KMS-11 (cell line): ENCODE measurements around the gene POLDIP3.
A peak's percentile ranks its signal among the peaks of the same experiment; 100 is the strongest.

ENCODE experiments used
- H2AFZ ChIP-seq: fragments of 200-600 bp; sonication (generic); 2 replicates; pipeline ENCODE4 v1.6.1; 2016; ENCODE audit warnings: antibody characterized with exemption, mixed run types, low read depth
- H3K27ac ChIP-seq: fragments of 200-600 bp; sonication (generic); 2 replicates; pipeline ENCODE4 v1.6.1; 2016; ENCODE audit warnings: mild to moderate bottlenecking, mixed run types
- H3K27me3 ChIP-seq: fragments of 200-600 bp; sonication (generic); 2 replicates; pipeline ENCODE4 v1.6.1; 2017; ENCODE audit warnings: mild to moderate bottlenecking, low read depth, mixed run types, moderate library complexity; ENCODE audit not compliant: insufficient read depth
- H3K36me3 ChIP-seq: fragments of 200-600 bp; sonication (generic); 2 replicates; pipeline ENCODE4 v1.6.1; 2017; ENCODE audit warnings: mild to moderate bottlenecking, mixed run types; ENCODE audit not compliant: insufficient read depth
- H3K4me1 ChIP-seq: fragments of 200-600 bp; sonication (generic); 2 replicates; pipeline ENCODE4 v1.6.1; 2016; ENCODE audit warnings: mild to moderate bottlenecking, low read depth, mixed run types; ENCODE audit not compliant: poor library complexity, severe bottlenecking
- H3K4me2 ChIP-seq: fragments of 200-600 bp; sonication (generic); 2 replicates; pipeline ENCODE4 v1.7.0; 2016; ENCODE audit warnings: mild to moderate bottlenecking, mixed run types
- H3K4me3 ChIP-seq: fragments of 200-600 bp; sonication (generic); IDR thresholded peaks from 2 replicates; pipeline ENCODE4 v1.6.1; 2017; ENCODE audit warnings: low read depth, low read length, mixed read lengths; ENCODE audit not compliant: insufficient read depth
- H3K79me2 ChIP-seq: fragments of 200-600 bp; sonication (generic); 2 replicates; pipeline ENCODE4 v1.6.1; 2016; ENCODE audit warnings: low read depth, mixed run types; ENCODE audit not compliant: insufficient read depth
- H3K9ac ChIP-seq: fragments of 200-600 bp; sonication (generic); 2 replicates; pipeline ENCODE4 v1.6.1; 2016; ENCODE audit warnings: mild to moderate bottlenecking, mixed run types
- H4K20me1 ChIP-seq: fragments of 200-600 bp; sonication (generic); 2 replicates; pipeline ENCODE4 v1.6.1; 2016; ENCODE audit warnings: mild to moderate bottlenecking, mixed run types; ENCODE audit not compliant: insufficient read depth
- TF ChIP-seq, protein P1 (sequence below): fragments of 200-600 bp; sonication (generic); conservative IDR thresholded peaks from 2 replicates; pipeline ENCODE4 v1.6.1; 2017; ENCODE audit warnings: low read depth, mild to moderate bottlenecking, antibody characterized with exemption, low read length, moderate library complexity, mixed read lengths

POLDIP3 gene

GRCh38 chr22:42654436-42655073 lies 39.9 kb upstream of the POLDIP3 start:
- H3K9ac ChIP-seq: no peak overlapping the region
- TF ChIP-seq, protein P1, sequence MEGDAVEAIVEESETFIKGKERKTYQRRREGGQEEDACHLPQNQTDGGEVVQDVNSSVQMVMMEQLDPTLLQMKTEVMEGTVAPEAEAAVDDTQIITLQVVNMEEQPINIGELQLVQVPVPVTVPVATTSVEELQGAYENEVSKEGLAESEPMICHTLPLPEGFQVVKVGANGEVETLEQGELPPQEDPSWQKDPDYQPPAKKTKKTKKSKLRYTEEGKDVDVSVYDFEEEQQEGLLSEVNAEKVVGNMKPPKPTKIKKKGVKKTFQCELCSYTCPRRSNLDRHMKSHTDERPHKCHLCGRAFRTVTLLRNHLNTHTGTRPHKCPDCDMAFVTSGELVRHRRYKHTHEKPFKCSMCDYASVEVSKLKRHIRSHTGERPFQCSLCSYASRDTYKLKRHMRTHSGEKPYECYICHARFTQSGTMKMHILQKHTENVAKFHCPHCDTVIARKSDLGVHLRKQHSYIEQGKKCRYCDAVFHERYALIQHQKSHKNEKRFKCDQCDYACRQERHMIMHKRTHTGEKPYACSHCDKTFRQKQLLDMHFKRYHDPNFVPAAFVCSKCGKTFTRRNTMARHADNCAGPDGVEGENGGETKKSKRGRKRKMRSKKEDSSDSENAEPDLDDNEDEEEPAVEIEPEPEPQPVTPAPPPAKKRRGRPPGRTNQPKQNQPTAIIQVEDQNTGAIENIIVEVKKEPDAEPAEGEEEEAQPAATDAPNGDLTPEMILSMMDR: no peak
- H3K4me3 ChIP-seq: no peak overlapping the region
- H2AFZ ChIP-seq: no peak overlapping the region
- H3K27me3 ChIP-seq: no peaks in the 10 kb centered on the region
- no peak overlapping the region for H3K27ac ChIP-seq
- no peaks in the 10 kb centered on the region for H3K79me2 ChIP-seq
- H4K20me1 ChIP-seq: no peaks in the 10 kb centered on the region
- H3K4me2 ChIP-seq: no peak overlapping the region
- no peaks in the 10 kb centered on the region for H3K36me3 ChIP-seq
- peaks cover 3% of the 10 kb centered on the region for H3K4me1 ChIP-seq

GRCh38 chr22:42653999-42654398 lies 39.3 kb upstream of the POLDIP3 start:
- no peak overlapping the region for H3K4me2 ChIP-seq
- no peak overlapping the region for H3K27ac ChIP-seq
- H3K36me3 ChIP-seq: no peaks in the 10 kb centered on the region
- TF ChIP-seq, protein P1: no peak
- peaks cover 3% of the 10 kb centered on the region for H3K4me1 ChIP-seq
- no peak overlapping the region for H3K9ac ChIP-seq
- no peak overlapping the region for H2AFZ ChIP-seq
- H3K27me3 ChIP-seq: no peaks in the 10 kb centered on the region
- H4K20me1 ChIP-seq: no peaks in the 10 kb centered on the region
- no peak overlapping the region for H3K4me3 ChIP-seq
- H3K79me2 ChIP-seq: no peaks in the 10 kb centered on the region

GRCh38 chr22:42651134-42651533 lies 36.5 kb upstream of the POLDIP3 start:
- H3K36me3 ChIP-seq: no peaks in the 10 kb centered on the region
- TF ChIP-seq, protein P1: no peak
- H3K9ac ChIP-seq: no peak overlapping the region
- H3K4me3 ChIP-seq: no peak overlapping the region
- peaks cover 3% of the 10 kb centered on the region for H3K4me1 ChIP-seq
- H4K20me1 ChIP-seq: no peaks in the 10 kb centered on the region
- no peak overlapping the region for H3K27ac ChIP-seq
- no peak overlapping the region for H2AFZ ChIP-seq
- H3K4me2 ChIP-seq: no peak overlapping the region
- no peaks in the 10 kb centered on the region for H3K79me2 ChIP-seq
- H3K27me3 ChIP-seq: no peaks in the 10 kb centered on the region

GRCh38 chr22:42649246-42650099 lies 34.8 kb upstream of the POLDIP3 start, which contains the start of gene CYB5R3:
TSS of gene CYB5R3 (minus strand) at chr22:42649392. CDS start at chr22:42649315, 77 bp downstream.
- TF ChIP-seq, protein P1: no peak
- H3K4me3 ChIP-seq: no peak within 1 kb of the TSS

More at GRCh38 chr22:42649246-42650099, 34.8 kb upstream of the POLDIP3 start, which contains the start of gene CYB5R3:
- H3K79me2 ChIP-seq: no peaks in the 10 kb centered on the region
- H3K4me1 ChIP-seq: peaks cover 3% of the 10 kb centered on the region
- peak within 1 kb of the TSS; percentile 86 for H3K4me2 ChIP-seq
- H2AFZ ChIP-seq: peak within 1 kb of the TSS; percentile 87
- no peaks in the 10 kb centered on the region for H3K27me3 ChIP-seq
- H4K20me1 ChIP-seq: no peaks in the 10 kb centered on the region
- no peaks in the 10 kb centered on the region for H3K36me3 ChIP-seq
- peak within 1 kb of the TSS; percentile 74 for H3K9ac ChIP-seq
- peak within 1 kb of the TSS; percentile 27; the same call in 1 of the 2 replicates for H3K27ac ChIP-seq
